ENCODE measurements around the gene RASEF. TPM values are rescaled to one million over a fixed set of nuclear protein-coding genes. Genes with fewer than 3 reads are reported as not detected.

Gene RASEF
- total and polyA plus RNA-seq, 8 donors: 6.6 to 26.7 (median 9.3) TPM

DNA sequence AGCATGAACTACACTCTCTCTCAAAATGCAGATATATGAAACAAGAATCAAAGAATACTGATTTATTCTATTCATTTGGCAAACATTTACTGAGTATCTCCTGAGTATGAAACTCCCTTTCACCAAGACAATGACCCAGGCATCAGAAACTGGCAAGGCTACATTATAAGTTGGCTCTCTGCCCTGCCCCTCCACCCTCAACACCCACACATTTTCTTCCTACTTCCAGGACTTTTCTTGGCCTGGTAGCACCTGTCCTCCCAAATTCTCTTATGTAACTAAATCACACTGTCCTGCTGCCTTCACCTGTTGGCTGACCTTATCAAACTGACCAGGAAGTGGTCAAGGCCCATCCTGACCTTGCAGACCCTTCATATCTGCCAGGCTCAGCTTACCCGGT is 3.5 kb downstream of the RASEF start:
- H3K4me1 ChIP-seq: no peaks in the 10 kb centered on the region
- no peak for DNase-seq
- ATAC-seq: no peak
- no peak overlapping the region for H3K4me3 ChIP-seq
- peaks cover 18 to 43% of the 10 kb centered on the region in 2 donors for H3K27me3 ChIP-seq
- no peaks in the 10 kb centered on the region for H3K9me3 ChIP-seq
- TF ChIP-seq, protein P1, sequence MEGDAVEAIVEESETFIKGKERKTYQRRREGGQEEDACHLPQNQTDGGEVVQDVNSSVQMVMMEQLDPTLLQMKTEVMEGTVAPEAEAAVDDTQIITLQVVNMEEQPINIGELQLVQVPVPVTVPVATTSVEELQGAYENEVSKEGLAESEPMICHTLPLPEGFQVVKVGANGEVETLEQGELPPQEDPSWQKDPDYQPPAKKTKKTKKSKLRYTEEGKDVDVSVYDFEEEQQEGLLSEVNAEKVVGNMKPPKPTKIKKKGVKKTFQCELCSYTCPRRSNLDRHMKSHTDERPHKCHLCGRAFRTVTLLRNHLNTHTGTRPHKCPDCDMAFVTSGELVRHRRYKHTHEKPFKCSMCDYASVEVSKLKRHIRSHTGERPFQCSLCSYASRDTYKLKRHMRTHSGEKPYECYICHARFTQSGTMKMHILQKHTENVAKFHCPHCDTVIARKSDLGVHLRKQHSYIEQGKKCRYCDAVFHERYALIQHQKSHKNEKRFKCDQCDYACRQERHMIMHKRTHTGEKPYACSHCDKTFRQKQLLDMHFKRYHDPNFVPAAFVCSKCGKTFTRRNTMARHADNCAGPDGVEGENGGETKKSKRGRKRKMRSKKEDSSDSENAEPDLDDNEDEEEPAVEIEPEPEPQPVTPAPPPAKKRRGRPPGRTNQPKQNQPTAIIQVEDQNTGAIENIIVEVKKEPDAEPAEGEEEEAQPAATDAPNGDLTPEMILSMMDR (IDR thresholded peaks at IDR 0.05): no peak
- no peak overlapping the region for H3K27ac ChIP-seq
- no peaks in the 10 kb centered on the region for H3K36me3 ChIP-seq
- intact Hi-C loops (cut with DNase I): no loop called here

DNA sequence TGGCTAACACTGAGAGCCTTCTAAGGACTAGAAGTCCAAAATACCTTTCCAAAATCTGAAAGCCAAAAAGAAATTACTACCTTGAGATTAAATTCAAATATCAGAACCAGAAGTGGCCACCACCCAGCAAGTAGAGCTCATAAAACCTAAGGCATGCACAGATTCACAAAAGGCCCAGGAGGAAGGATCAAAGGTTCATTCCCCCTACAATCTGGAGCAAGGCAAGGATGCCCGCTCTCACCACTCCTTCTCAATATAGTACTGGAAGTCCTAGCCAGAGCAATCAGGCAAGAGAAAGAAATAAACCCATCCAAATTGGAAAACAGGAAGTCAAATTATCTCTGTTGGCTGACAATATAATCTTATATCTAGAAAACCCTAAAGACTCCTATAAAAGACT is 6.0 kb downstream of the RASEF start:
- peaks cover 3 to 18% of the 10 kb centered on the region in 2 donors for H3K27me3 ChIP-seq
- TF ChIP-seq, protein P1 (IDR thresholded peaks at IDR 0.05): no peak
- DNase-seq: no peak
- H3K36me3 ChIP-seq: no peaks in the 10 kb centered on the region
- H3K9me3 ChIP-seq: no peaks in the 10 kb centered on the region
- ATAC-seq: no peak
- H3K4me3 ChIP-seq: no peak overlapping the region
- intact Hi-C loops (cut with DNase I): no loop called here
- H3K27ac ChIP-seq: no peak overlapping the region
- no peaks in the 10 kb centered on the region for H3K4me1 ChIP-seq

DNA sequence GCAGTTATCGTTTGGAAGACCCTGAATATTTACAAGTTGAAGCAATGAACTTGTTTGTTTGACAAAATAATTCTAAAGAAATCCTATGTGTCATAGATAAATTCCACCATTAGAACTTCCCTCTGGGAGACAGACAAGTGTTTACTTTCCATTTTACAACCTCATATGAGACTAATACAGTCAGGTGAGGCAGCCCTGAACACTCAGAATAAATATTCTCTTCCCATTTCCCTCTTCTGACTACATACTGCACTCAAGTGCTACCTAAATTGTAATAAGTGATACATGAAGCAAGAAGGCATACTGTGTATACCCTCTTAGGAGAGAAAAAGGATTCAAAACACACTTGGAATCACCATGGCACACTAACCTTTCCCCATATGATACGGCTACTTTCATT is 6.8 kb downstream of the RASEF start:
- intact Hi-C loops (cut with DNase I): no loop called here

DNA sequence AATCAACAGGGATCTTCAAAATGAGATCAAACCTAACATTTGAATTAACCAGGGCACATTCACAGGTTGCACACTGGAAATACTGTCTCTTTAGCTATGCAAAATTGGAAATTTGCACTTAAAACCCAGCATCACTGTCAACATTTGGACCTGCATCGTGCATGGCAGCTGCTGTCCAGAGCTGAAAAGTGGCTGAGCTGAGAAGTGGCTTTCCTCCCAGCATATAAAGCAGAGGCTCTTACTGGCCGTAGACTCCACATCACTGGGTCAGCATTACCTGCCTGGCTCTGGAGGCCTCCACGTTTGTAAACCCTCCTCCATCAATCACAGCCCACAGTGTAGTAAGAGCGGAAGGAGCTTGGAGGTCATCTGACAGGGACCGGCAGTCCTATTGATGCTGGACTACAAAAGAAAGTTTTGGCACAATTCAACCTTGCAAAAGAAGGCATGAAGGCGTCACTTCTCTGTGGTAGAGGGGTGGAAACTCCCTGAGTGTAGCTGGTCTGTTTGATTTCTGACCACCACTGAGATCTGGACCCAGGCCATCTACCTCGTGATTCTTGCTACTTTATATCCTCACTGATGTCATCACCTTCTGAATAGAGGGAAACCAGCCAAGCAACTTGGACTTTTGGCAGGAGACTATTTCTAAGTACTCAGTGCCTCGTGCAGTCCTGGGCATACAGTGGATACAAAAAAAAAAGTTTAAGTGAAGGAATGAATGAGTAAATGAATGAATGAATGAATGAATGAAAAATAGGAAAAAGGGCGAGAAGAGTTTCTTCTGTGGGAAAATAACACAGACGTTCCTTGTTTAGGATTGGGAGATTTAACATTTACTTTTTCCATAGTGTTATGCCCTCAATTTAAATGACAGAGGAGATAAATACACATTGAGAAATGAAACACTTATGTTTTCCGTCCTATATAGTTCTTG is 14.8 kb downstream of the RASEF start:
- ATAC-seq (peak; percentile 79), DNase-seq (peak in 2 of 4 donors; percentile 38 to 40)
- Histone ChIP-seq H3K4me1 (no peaks in the 10 kb centered on the region), H3K4me3 (no peak overlapping the region), H3K27ac (no peak overlapping the region), H3K36me3 (no peaks in the 10 kb centered on the region), H3K27me3 (no peaks in the 10 kb centered on the region), H3K9me3 (no peaks in the 10 kb centered on the region)
- intact Hi-C loops (cut with DNase I): no loop called here
- TF ChIP-seq, protein P1 (IDR thresholded peaks at IDR 0.05): no peak

More for the DNA sequence above, 6.8 kb downstream of the RASEF start:
- ATAC-seq (peak; percentile 73), DNase-seq (no peak)
- Histone ChIP-seq H3K4me1 (no peaks in the 10 kb centered on the region), H3K27me3 (peaks cover 0 to 11% of the 10 kb centered on the region in 2 donors), H3K4me3 (no peak overlapping the region), H3K27ac (no peak overlapping the region), H3K36me3 (no peaks in the 10 kb centered on the region), H3K9me3 (no peaks in the 10 kb centered on the region)
- TF ChIP-seq, protein P1 (IDR thresholded peaks at IDR 0.05): no peak

DNA sequence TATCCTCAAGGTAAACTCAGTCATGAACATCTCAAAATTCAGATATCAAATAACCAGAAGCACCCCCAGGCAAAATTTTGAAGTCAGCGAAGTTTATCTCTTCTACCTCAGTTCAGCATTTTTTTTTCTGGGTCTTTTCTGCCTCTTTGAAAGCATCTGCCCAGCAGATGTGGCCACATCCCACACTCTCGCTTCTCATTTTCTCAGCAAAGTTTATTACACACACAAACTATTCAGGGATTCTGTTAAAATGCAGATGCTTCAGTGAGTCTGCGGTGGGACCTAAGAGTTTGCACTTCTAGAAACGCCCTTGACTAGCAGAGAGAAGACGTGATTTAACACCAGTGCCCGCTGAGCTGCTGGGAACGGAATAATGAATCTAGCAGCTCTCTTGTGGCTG is 19.3 kb downstream of the RASEF start:
- Histone ChIP-seq H3K4me1 (no peaks in the 10 kb centered on the region), H3K27ac (no peak overlapping the region), H3K27me3 (no peaks in the 10 kb centered on the region), H3K36me3 (no peaks in the 10 kb centered on the region), H3K4me3 (no peak overlapping the region), H3K9me3 (no peaks in the 10 kb centered on the region)
- no peak for ATAC-seq
- intact Hi-C loops (cut with DNase I): no loop called here
- TF ChIP-seq, protein P1 (IDR thresholded peaks at IDR 0.05): no peak
- no peak for DNase-seq

Measured in left lung (tissue), 10 donors.